Ishikawa (cell line): Measurements from ENCODE around the gene LECT2.

ENCODE experiments used
- CEBPB ChIP-seq: IDR thresholded peaks from 2 replicates; pipeline ENCODE4 v1.6.1; 2012
- CREB1 ChIP-seq: IDR thresholded peaks from 2 replicates; pipeline ENCODE4 v1.6.1; 2012; ENCODE audit warnings: low read depth
- EGR1 ChIP-seq: IDR thresholded peaks from 2 replicates; pipeline ENCODE4 v1.6.1; 2012
- EP300 ChIP-seq: IDR thresholded peaks from 2 replicates; pipeline ENCODE4 v1.6.1; 2012; ENCODE audit warnings: borderline replicate concordance
- FOXM1 ChIP-seq: IDR thresholded peaks from 2 replicates; pipeline ENCODE4 v1.6.1; 2012; ENCODE audit warnings: low read depth, borderline replicate concordance
- MAX ChIP-seq: IDR thresholded peaks from 2 replicates; pipeline ENCODE4 v1.6.1; 2012
- NFIC ChIP-seq: IDR thresholded peaks from 2 replicates; pipeline ENCODE4 v1.6.1; 2012
- RAD21 ChIP-seq: IDR thresholded peaks from 2 replicates; pipeline ENCODE4 v1.6.1; 2012; ENCODE audit warnings: low read depth
- REST ChIP-seq: IDR thresholded peaks from 2 replicates; pipeline ENCODE4 v1.6.1; 2012; ENCODE audit warnings: low read depth, mild to moderate bottlenecking
- TAF1 ChIP-seq: IDR thresholded peaks from 2 replicates; pipeline ENCODE4 v1.6.1; 2012; ENCODE audit warnings: low read depth, mild to moderate bottlenecking
- TCF12 ChIP-seq: IDR thresholded peaks from 2 replicates; pipeline ENCODE4 v1.6.1; 2012; ENCODE audit warnings: low read depth
- TEAD4 ChIP-seq: IDR thresholded peaks from 2 replicates; pipeline ENCODE4 v1.6.1; 2012
- USF1 ChIP-seq: IDR thresholded peaks from 2 replicates; pipeline ENCODE4 v1.6.1; 2012
- YY1 ChIP-seq: IDR thresholded peaks from 2 replicates; pipeline ENCODE4 v1.6.1; 2012; ENCODE audit warnings: low read depth
- ZBTB7A ChIP-seq: IDR thresholded peaks from 2 replicates; pipeline ENCODE4 v1.6.1; 2012; ENCODE audit warnings: low read depth

The LECT2 gene

GRCh38 chr5:135954899-135955298 lies at the start of gene LECT2:
Gene LECT2 (minus strand): TSS chr5:135954983. CDS start chr5:135954833, 150 bp downstream.
- TF ChIP-seq FOXM1: no peak
- no peak for TF ChIP-seq USF1
- TF ChIP-seq RAD21: no peak
- no peak for TF ChIP-seq TCF12
- TF ChIP-seq EGR1: no peak
- no peak for TF ChIP-seq TEAD4
- no peak for TF ChIP-seq NFIC
- no peak for TF ChIP-seq EP300
- no peak for TF ChIP-seq REST
- no peak for TF ChIP-seq MAX
- no peak for TF ChIP-seq CREB1
- TF ChIP-seq YY1: no peak

GRCh38 chr5:136004436-136004835 lies 49.7 kb upstream of the LECT2 start:
- no peak for TF ChIP-seq ZBTB7A
- TF ChIP-seq YY1: no peak

GRCh38 chr5:136001466-136001981 lies 46.7 kb upstream of the LECT2 start:
- TF ChIP-seq NFIC (no peak), TEAD4 (no peak), FOXM1 (no peak), CREB1 (no peak), TAF1 (no peak), CEBPB (no peak), EP300 (no peak)

GRCh38 chr5:136000932-136001331 lies 46.1 kb upstream of the LECT2 start:
- no peak for TF ChIP-seq NFIC
- TF ChIP-seq TAF1: no peak
- no peak for TF ChIP-seq EGR1
- TF ChIP-seq CEBPB: no peak
- TF ChIP-seq REST: no peak
- no peak for TF ChIP-seq YY1
- TF ChIP-seq CREB1: no peak
- TF ChIP-seq USF1: no peak
- TF ChIP-seq EP300: no peak
- TF ChIP-seq MAX: no peak
- TF ChIP-seq TCF12: no peak
- no peak for TF ChIP-seq TEAD4
- no peak for TF ChIP-seq ZBTB7A
- TF ChIP-seq FOXM1: no peak
- TF ChIP-seq RAD21: no peak

- TF ChIP-seq REST: no peak
- no peak for TF ChIP-seq RAD21
- no peak for TF ChIP-seq MAX
- no peak for TF ChIP-seq TCF12
- no peak for TF ChIP-seq EGR1
Measured at GRCh38 chr5:136000147-136000546, 45.4 kb upstream of the LECT2 start.
